Fibroblast of peridontal ligament (primary cell): ENCODE measurements around the gene TRIM47.
"Not testable (repeated sequence)": the region's sequence is repeated elsewhere in the genome, so short reads cannot be mapped to it uniquely, and the experiment has no call there.

Experiments
- DNase-seq: peaks from one replicate; pipeline ENCODE4 v3.0.0-alpha.2; 2010; ENCODE audit errors: extremely low read depth

Gene TRIM47

GRCh38 chr17:75869282-75870141, 8.9 kb downstream of the TRIM47 start:
- peak; percentile 84 for DNase-seq

GRCh38 chr17:75868730-75869281, 9.6 kb downstream of the TRIM47 start:
- DNase-seq, result not testable (repeated sequence)

GRCh38 chr17:75865404-75866188, 12.8 kb downstream of the TRIM47 start:
- not testable (repeated sequence) for DNase-seq

GRCh38 chr17:75864887-75865286, 13.5 kb downstream of the TRIM47 start:
- not testable (repeated sequence) for DNase-seq

- peak; percentile 84 for DNase-seq
Observed at GRCh38 chr17:75864448-75864871, 13.9 kb downstream of the TRIM47 start.

- no peak for DNase-seq
Observed at GRCh38 chr17:75861927-75862317, 16.5 kb downstream of the TRIM47 start.

GRCh38 chr17:75859358-75859757, 19.0 kb downstream of the TRIM47 start:
- DNase-seq, result not testable (repeated sequence)

GRCh38 chr17:75856062-75856756, 22.2 kb downstream of the TRIM47 start:
- DNase-seq, result no peak

- DNase-seq, result peak; percentile 100
Observed at GRCh38 chr17:75855310-75856061, 22.9 kb downstream of the TRIM47 start, which contains the start of gene WBP2. TSS of gene WBP2 (minus strand) at chr17:75855335. CDS start at chr17:75855297, 38 bp downstream.

GRCh38 chr17:75854881-75855309, 23.5 kb downstream of the TRIM47 start:
- no peak for DNase-seq

- DNase-seq, result peak; percentile 59
Observed at GRCh38 chr17:75854101-75854748, 24.2 kb downstream of the TRIM47 start.

GRCh38 chr17:75853433-75853832, 24.9 kb downstream of the TRIM47 start:
- DNase-seq, result peak; percentile 13

- DNase-seq, result not testable (repeated sequence)
Observed at GRCh38 chr17:75851693-75851991, 26.7 kb downstream of the TRIM47 start.

GRCh38 chr17:75850928-75851692, 27.3 kb downstream of the TRIM47 start:
- no peak for DNase-seq

- no peak for DNase-seq
Observed at GRCh38 chr17:75849724-75850123, 28.7 kb downstream of the TRIM47 start.

GRCh38 chr17:75849279-75849646, 29.1 kb downstream of the TRIM47 start:
- DNase-seq, result no peak

GRCh38 chr17:75848523-75849278, 29.7 kb downstream of the TRIM47 start:
- peak; percentile 33 for DNase-seq

GRCh38 chr17:75847614-75848522, 30.5 kb downstream of the TRIM47 start:
- DNase-seq, result no peak
